ENCODE data around the gene CACNB4. TPM values are rescaled to one million over a fixed set of nuclear protein-coding genes. Genes with fewer than 3 reads are reported as not detected.
"Not testable (repeated sequence)": the region's sequence is repeated elsewhere in the genome, so short reads cannot be mapped to it uniquely, and the experiment has no call there.

Gene CACNB4
- total RNA-seq, 1 donor from 2014 or later = 11.4 TPM

- intact Hi-C loops (cut with DNase I) = no loop called here
- DNase-seq (ENCODE audit: low spot score) (no peak), ATAC-seq (no peak)
These were observed 274.0 kb downstream of the CACNB4 start for GRCh38 chr2:151824886-151825285.

DNA sequence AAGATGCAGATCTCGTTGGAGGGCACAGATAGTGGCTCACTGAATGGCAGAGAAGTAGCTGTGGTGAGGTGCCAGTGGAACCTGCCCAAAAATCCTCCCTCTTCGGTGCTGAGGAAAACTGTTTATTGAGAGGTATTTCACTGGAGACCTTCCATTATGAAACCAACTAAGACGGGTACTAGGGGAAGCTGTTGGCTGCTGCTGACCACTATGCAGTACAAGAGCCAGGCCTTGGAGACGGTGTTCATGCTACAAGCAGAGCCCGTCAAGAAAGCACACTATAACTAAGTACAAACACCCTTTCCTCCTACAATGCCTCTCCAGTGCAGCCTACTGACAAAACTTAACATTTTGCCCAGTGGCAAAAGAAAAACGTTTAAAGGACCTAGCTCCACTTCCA, 275.2 kb downstream of the CACNB4 start:
- intact Hi-C loops (cut with DNase I) = no loop called here
- ATAC-seq (no peak), DNase-seq (ENCODE audit: low spot score) (no peak)

GRCh38 chr2:151819920-151820319, 278.9 kb downstream of the CACNB4 start:
- no peak for DNase-seq (ENCODE audit: low spot score)
- ATAC-seq = no peak
- intact Hi-C loops (cut with DNase I) = no loop called here

DNA sequence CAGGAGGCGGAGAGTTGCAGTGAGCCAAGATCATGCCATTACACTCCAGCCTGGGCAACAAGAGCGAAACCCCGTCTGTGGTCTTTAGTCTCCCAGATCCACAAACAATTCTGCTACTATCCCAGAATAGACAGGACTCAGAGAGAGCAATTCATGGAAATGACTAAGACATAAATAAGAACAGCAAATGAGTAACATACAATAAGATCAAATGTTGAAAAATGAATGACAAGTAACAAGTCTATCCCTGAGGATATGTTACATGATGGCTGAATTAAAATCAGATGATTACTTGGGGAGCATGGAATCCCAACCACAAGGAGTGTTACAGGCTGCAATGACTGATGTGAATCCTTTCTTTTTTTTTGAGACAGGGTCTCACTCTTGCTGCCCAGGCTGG, 280.9 kb downstream of the CACNB4 start:
- intact Hi-C loops (cut with DNase I) = no loop called here
- no peak for ATAC-seq
- DNase-seq (ENCODE audit: low spot score) = no peak

GRCh38 chr2:151816843-151817242, 282.0 kb downstream of the CACNB4 start:
- intact Hi-C loops (cut with DNase I) = no loop called here
- DNase-seq (ENCODE audit: low spot score) (no peak), ATAC-seq (no peak)

- ATAC-seq (no peak), DNase-seq (ENCODE audit: low spot score) (no peak)
- intact Hi-C loops (cut with DNase I) = no loop called here
These were observed 282.9 kb downstream of the CACNB4 start for GRCh38 chr2:151815821-151816489.

GRCh38 chr2:151810489-151810888, 288.4 kb downstream of the CACNB4 start:
- no peak for ATAC-seq
- intact Hi-C loops (cut with DNase I) = no loop called here

DNA sequence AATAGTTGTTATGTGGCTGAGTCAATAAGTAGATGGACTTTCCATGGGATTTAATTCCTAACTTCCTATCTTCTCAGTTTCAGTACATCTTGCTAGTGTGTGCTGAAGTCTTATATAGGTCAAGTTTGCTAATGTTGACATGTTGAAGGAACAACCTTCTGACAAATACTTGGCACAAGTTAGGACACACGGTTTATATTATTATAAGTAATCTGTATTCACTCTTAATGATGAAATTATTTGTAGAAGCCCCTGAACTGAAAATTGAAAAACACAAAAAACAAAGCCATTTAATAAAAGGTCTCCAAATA, 289.8 kb downstream of the CACNB4 start:
- no peak for DNase-seq (ENCODE audit: low spot score)
- ATAC-seq = no peak
- intact Hi-C loops (cut with DNase I) = no loop called here

More at GRCh38 chr2:151810489-151810888, 288.4 kb downstream of the CACNB4 start:
- no peak for DNase-seq (ENCODE audit: low spot score)

DNA sequence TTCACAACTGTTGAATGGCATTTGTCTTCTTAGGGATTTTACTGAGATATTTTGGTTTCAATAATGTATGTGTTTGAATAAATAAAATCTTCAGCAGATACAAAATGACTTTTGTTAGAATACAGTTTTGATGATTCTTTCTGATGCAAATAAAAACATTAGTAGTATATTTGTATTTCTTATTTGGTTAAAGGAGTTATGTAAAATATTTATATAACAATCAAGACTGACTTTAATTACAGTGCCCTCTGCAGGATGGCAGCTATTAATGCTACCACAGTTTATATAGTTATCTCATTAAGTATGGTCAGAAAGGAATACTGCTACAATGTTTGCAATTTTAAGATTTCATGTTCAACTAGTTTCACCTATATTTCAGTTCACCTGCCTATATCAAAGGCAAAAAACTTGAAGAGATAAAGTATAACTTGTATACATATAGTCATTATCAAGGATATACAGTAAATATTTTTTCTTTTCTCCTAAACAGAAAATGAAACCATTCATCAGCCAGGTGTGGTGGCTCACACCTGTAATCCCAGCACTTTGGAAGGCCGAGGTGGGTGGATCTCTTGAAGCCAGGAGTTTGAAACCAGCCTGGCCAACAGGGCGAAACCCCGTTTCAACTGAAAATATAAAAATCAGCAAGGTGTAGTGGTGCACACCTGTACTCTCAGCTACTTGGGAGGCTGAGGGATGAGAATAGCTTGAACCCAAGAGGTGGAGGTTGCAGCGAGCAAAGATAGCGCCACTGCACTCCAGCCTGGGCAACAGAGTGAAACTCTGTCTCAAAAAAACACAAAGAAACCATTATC, 290.4 kb downstream of the CACNB4 start:
- ATAC-seq (no peak), DNase-seq (ENCODE audit: low spot score) (no peak)
- intact Hi-C loops (cut with DNase I) = no loop called here

- intact Hi-C loops (cut with DNase I) = loop anchor here (2.0 kb wide), 1 partner anchor 45 kb away; no protein-coding TSS in a partner anchor
- DNase-seq (ENCODE audit: low spot score) (no peak), ATAC-seq (no peak)
These were observed 292.9 kb downstream of the CACNB4 start for GRCh38 chr2:151805961-151806360.

DNA sequence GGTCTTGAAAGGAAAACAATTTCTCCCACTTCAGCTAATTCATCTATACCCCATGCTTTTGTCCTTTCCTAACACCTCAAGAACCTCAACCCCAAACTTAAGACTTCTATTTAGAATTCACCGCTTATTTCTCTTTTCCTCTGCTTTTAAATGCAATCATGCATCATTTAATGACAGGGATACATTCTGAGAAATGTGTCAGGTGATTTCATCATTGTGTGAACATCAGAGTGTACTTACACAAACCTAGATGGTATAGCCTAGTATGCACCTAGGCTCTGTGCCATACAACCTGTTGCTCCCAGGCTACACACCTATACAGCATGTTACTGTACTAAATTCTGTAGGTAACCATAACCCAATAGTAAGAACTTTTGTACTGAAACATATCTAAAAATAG, 293.5 kb downstream of the CACNB4 start:
- no peak for ATAC-seq
- no peak for DNase-seq (ENCODE audit: low spot score)
- intact Hi-C loops (cut with DNase I) = loop anchor here (2.0 kb wide), 1 partner anchor 45 kb away; no protein-coding TSS in a partner anchor

GRCh38 chr2:151803811-151804210, 295.0 kb downstream of the CACNB4 start:
- DNase-seq (ENCODE audit: low spot score) (no peak), ATAC-seq (no peak)
- intact Hi-C loops (cut with DNase I) = loop anchor here (2.0 kb wide), 1 partner anchor 47 kb away; no protein-coding TSS in a partner anchor

- intact Hi-C loops (cut with DNase I) = no loop called here
- DNase-seq (ENCODE audit: low spot score) = no peak
- ATAC-seq = no peak
These were observed 296.5 kb downstream of the CACNB4 start for GRCh38 chr2:151802315-151802714.

GRCh38 chr2:151799886-151800292, 299.0 kb downstream of the CACNB4 start:
- no peak for ATAC-seq
- no peak for DNase-seq (ENCODE audit: low spot score)
- intact Hi-C loops (cut with DNase I) = no loop called here

- no peak for ATAC-seq
- DNase-seq (ENCODE audit: low spot score) = no peak
These were observed 302.1 kb downstream of the CACNB4 start for GRCh38 chr2:151796774-151797173.

GRCh38 chr2:151795646-151796240, 303.1 kb downstream of the CACNB4 start:
- no peak for DNase-seq (ENCODE audit: low spot score)
- intact Hi-C loops (cut with DNase I) = no loop called here
- no peak for ATAC-seq

More at GRCh38 chr2:151796774-151797173, 302.1 kb downstream of the CACNB4 start:
- intact Hi-C loops (cut with DNase I) = no loop called here

- DNase-seq (ENCODE audit: low spot score); intact Hi-C loops (cut with DNase I); ATAC-seq: not testable (repeated sequence)
These were observed 304.4 kb downstream of the CACNB4 start for GRCh38 chr2:151794422-151794821.

GRCh38 chr2:151793123-151793522, 305.7 kb downstream of the CACNB4 start:
- DNase-seq (ENCODE audit: low spot score) = no peak
- intact Hi-C loops (cut with DNase I) = no loop called here
- ATAC-seq = no peak

DNA sequence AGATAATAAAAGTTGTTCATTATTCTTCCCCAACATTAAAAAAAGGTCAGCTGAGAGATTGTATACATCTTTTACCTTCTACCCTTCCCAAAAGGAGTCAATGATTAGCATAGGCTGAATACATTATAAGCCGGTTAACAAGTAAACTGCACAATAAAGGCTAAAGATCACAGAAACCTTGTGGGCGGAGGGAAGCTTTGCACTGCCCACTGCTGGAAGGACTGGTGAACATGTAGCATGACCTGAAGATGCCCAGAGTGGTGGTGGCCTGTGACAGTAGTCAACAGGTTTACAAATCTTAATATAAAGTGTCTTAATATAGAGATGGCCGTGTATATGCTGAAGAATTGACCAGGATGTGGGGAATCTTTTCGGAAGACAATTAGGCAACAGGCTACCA, 306.3 kb downstream of the CACNB4 start:
- ATAC-seq = no peak
- intact Hi-C loops (cut with DNase I) = no loop called here
- DNase-seq (ENCODE audit: low spot score) = no peak

GRCh38 chr2:151791545-151791944, 307.3 kb downstream of the CACNB4 start:
- ATAC-seq = no peak
- intact Hi-C loops (cut with DNase I) = no loop called here

More at GRCh38 chr2:151791545-151791944, 307.3 kb downstream of the CACNB4 start:
- no peak for DNase-seq (ENCODE audit: low spot score)
